Inflammatory macrophage treated with lipopolysaccharide for 1 hour (primary cell): Measurements from ENCODE around the gene MACROD2.
"Not testable (repeated sequence)": the region's sequence is repeated elsewhere in the genome, so short reads cannot be mapped to it uniquely, and the experiment has no call there.

Experiments
- DNase-seq, 2 donors: peaks; one replicate each; pipeline ENCODE4 v3.0.0-alpha.2; 2020 to 2022

The MACROD2 gene

GRCh38 chr20:14193885-14194284 lies 198.6 kb downstream of the MACROD2 start:
- DNase-seq: no peak

- no peak for DNase-seq
These were observed 201.8 kb downstream of the MACROD2 start for GRCh38 chr20:14197097-14197496.

GRCh38 chr20:14198416-14198815 lies 203.1 kb downstream of the MACROD2 start:
- DNase-seq: no peak

- DNase-seq: no peak
These were observed 203.8 kb downstream of the MACROD2 start for GRCh38 chr20:14199111-14199510.

- no peak for DNase-seq
These were observed 208.3 kb downstream of the MACROD2 start for GRCh38 chr20:14203657-14204056.

- DNase-seq: no peak
These were observed 212.3 kb downstream of the MACROD2 start for GRCh38 chr20:14207591-14207990.

- no peak for DNase-seq
These were observed 213.6 kb downstream of the MACROD2 start for GRCh38 chr20:14208956-14209355.

GRCh38 chr20:14210146-14210545 lies 214.8 kb downstream of the MACROD2 start:
- no peak for DNase-seq

- no peak for DNase-seq
These were observed 218.7 kb downstream of the MACROD2 start for GRCh38 chr20:14214046-14214445.

- not testable (repeated sequence) for DNase-seq
These were observed 220.6 kb downstream of the MACROD2 start for GRCh38 chr20:14215880-14216279.

GRCh38 chr20:14219801-14220461 lies 224.6 kb downstream of the MACROD2 start:
- no peak for DNase-seq

GRCh38 chr20:14220986-14221385 lies 225.7 kb downstream of the MACROD2 start:
- no peak for DNase-seq

GRCh38 chr20:14223806-14224205 lies 228.5 kb downstream of the MACROD2 start:
- DNase-seq: no peak

- not testable (repeated sequence) for DNase-seq
These were observed 231.0 kb downstream of the MACROD2 start for GRCh38 chr20:14226051-14227049.

- DNase-seq: no peak
These were observed 237.3 kb downstream of the MACROD2 start for GRCh38 chr20:14232650-14233049.

- no peak for DNase-seq
These were observed 239.5 kb downstream of the MACROD2 start for GRCh38 chr20:14234666-14235295.

GRCh38 chr20:14235355-14235754 lies 240.0 kb downstream of the MACROD2 start:
- DNase-seq: no peak

GRCh38 chr20:14245368-14245970 lies 250.2 kb downstream of the MACROD2 start:
- DNase-seq: no peak

- DNase-seq: no peak
These were observed 264.4 kb downstream of the MACROD2 start for GRCh38 chr20:14259689-14260088.

- no peak for DNase-seq
These were observed 265.1 kb downstream of the MACROD2 start for GRCh38 chr20:14260367-14260766.

GRCh38 chr20:14264869-14265268 lies 269.6 kb downstream of the MACROD2 start:
- no peak for DNase-seq

GRCh38 chr20:14266246-14266645 lies 270.9 kb downstream of the MACROD2 start:
- DNase-seq: no peak

GRCh38 chr20:14270751-14271150 lies 275.4 kb downstream of the MACROD2 start:
- not testable (repeated sequence) for DNase-seq
